ENCODE data around the gene IL22RA2.
A peak's percentile ranks its signal among the peaks of the same experiment; 100 is the strongest.

IL22RA2 gene

DNA sequence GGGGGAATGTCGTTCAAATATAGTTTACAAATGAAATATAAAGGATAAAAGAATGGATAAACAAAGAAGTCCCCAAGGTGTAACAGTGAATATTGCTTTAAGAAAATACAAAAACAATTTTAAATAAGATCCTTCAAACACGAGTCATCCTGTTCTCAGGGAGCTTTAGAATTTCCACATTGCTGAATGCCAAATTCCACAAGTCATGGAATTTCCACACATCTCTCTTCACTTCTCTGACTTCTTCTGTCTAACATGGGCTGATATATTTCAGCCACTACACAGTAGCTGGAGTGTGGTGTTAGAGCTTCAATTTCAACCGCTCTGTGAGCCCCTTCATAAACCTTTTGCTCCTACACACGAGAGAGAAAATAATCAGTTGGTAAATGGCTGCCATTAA, 28.0 kb downstream of the IL22RA2 start:
- Histone ChIP-seq H2BK120ac (ENCODE audit: low read depth, low read length) (no peak overlapping the region), H3K4me1 (ENCODE audit: control insufficient read depth in 2 of 2, insufficient read depth in 1 of 2, low read depth in 1 of 2, low read length in 2 of 2) (no peaks in the 10 kb centered on the region), H2BK12ac (ENCODE audit: low read length) (no peak overlapping the region), H4K91ac (ENCODE audit: low read depth, low read length, poor library complexity) (no peak overlapping the region), H3K4me2 (ENCODE audit: insufficient read depth, low read length, poor library complexity, severe bottlenecking) (no peak overlapping the region), H3K18ac (ENCODE audit: low read length) (no peak overlapping the region), H3K9ac (ENCODE audit: low read depth, low read length, poor library complexity) (no peak overlapping the region), H3K14ac (ENCODE audit: low read length) (no peak overlapping the region), H3K4ac (ENCODE audit: low read length) (no peak overlapping the region), H2BK5ac (ENCODE audit: low read length) (no peak overlapping the region), H3K4me3 (ENCODE audit: low read length in 2 of 2) (no peak overlapping the region), H3K9me3 (replicated peaks in 1 of 2; ENCODE audit: control insufficient read depth in 2 of 2, insufficient read depth in 1 of 2, low read depth in 1 of 2, low read length in 2 of 2) (no peaks in the 10 kb centered on the region), H3K36me3 (replicated peaks in 1 of 2; ENCODE audit: control insufficient read depth in 2 of 2, insufficient read depth in 2 of 2, low read length in 2 of 2) (no peaks in the 10 kb centered on the region), H2AFZ (ENCODE audit: low read length) (no peak overlapping the region), H2BK15ac (ENCODE audit: low read length) (no peak overlapping the region), H3K23ac (ENCODE audit: low read depth, low read length, poor library complexity) (no peak overlapping the region), H3K27me3 (ENCODE audit: control insufficient read depth in 3 of 3, insufficient read depth in 3 of 3, low read depth in 1 of 3, low read length in 3 of 3) (peaks cover 0 to 8% (median 0%) of the 10 kb centered on the region in 3 experiments), H2AK5ac (ENCODE audit: low read depth, low read length) (no peak overlapping the region), H4K8ac (ENCODE audit: low read depth, low read length) (no peak overlapping the region), H3K79me1 (ENCODE audit: low read depth, low read length) (no peaks in the 10 kb centered on the region), H3K27ac (replicated peaks; ENCODE audit: low read length) (no peak overlapping the region)
- no peak for DNase-seq (ENCODE audit: low spot score)
- WGBS, 2 donors (ENCODE audit: extremely low coverage in 2 of 2, insufficient read length in 2 of 2, insufficient replicate concordance in 1 of 2) = no CpG with 5 or more reads among the region's 4 CpGs

DNA sequence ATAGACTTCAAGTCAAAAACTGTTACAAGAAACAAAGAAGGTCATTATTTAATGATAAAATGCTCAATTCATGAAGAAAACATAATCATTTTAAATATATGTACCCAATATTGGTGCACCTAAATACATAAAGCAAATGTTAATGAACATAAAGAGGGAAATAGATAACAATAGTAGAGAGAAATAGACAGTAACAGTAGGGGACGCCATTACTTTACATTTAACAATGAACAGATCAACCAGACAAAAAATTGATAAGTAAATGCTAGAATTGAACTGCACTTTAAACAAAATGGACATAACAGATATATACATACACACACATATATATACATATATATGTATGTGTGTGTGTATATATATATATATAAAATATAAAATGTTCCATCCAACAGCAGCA, 37.4 kb downstream of the IL22RA2 start:
- no peaks in the 10 kb centered on the region for H3K79me1 ChIP-seq (ENCODE audit: low read depth, low read length)

GRCh38 chr6:137134483-137134882, 39.0 kb downstream of the IL22RA2 start:
- DNase-seq (ENCODE audit: low spot score) = no peak
- Histone ChIP-seq H3K4me3 (ENCODE audit: low read length in 2 of 2) (no peak overlapping the region), H2BK120ac (ENCODE audit: low read depth, low read length) (no peak overlapping the region), H3K79me1 (ENCODE audit: low read depth, low read length) (no peaks in the 10 kb centered on the region), H3K23ac (ENCODE audit: low read depth, low read length, poor library complexity) (no peak overlapping the region), H3K27me3 (ENCODE audit: control insufficient read depth in 3 of 3, insufficient read depth in 3 of 3, low read depth in 1 of 3, low read length in 3 of 3) (no peaks in the 10 kb centered on the region), H3K27ac (replicated peaks; ENCODE audit: low read length) (no peak overlapping the region), H2BK15ac (ENCODE audit: low read length) (no peak overlapping the region), H4K8ac (ENCODE audit: low read depth, low read length) (no peak overlapping the region), H3K4ac (ENCODE audit: low read length) (no peak overlapping the region), H2BK12ac (ENCODE audit: low read length) (no peak overlapping the region), H2BK5ac (ENCODE audit: low read length) (no peak overlapping the region), H3K36me3 (replicated peaks in 1 of 2; ENCODE audit: control insufficient read depth in 2 of 2, insufficient read depth in 2 of 2, low read length in 2 of 2) (no peaks in the 10 kb centered on the region), H3K9me3 (replicated peaks in 1 of 2; ENCODE audit: control insufficient read depth in 2 of 2, insufficient read depth in 1 of 2, low read depth in 1 of 2, low read length in 2 of 2) (peaks cover 4 to 9% of the 10 kb centered on the region in 2 donors), H3K4me2 (ENCODE audit: insufficient read depth, low read length, poor library complexity, severe bottlenecking) (no peak overlapping the region), H3K4me1 (ENCODE audit: control insufficient read depth in 2 of 2, insufficient read depth in 1 of 2, low read depth in 1 of 2, low read length in 2 of 2) (no peaks in the 10 kb centered on the region), H2AK5ac (ENCODE audit: low read depth, low read length) (no peak overlapping the region), H4K91ac (ENCODE audit: low read depth, low read length, poor library complexity) (no peak overlapping the region), H2AFZ (ENCODE audit: low read length) (no peak overlapping the region), H3K18ac (ENCODE audit: low read length) (no peak overlapping the region), H3K9ac (ENCODE audit: low read depth, low read length, poor library complexity) (no peak overlapping the region), H3K14ac (ENCODE audit: low read length) (no peak overlapping the region)
- WGBS, 2 donors (ENCODE audit: extremely low coverage in 2 of 2, insufficient read length in 2 of 2, insufficient replicate concordance in 1 of 2) = no CpG with 5 or more reads among the region's 1 CpG

More for the DNA sequence above, 37.4 kb downstream of the IL22RA2 start:
- no peak overlapping the region for H4K91ac ChIP-seq (ENCODE audit: low read depth, low read length, poor library complexity)
- H2AFZ ChIP-seq (ENCODE audit: low read length) = no peak overlapping the region
- H3K4me3 ChIP-seq (ENCODE audit: low read length in 2 of 2) = no peak overlapping the region
- H3K36me3 ChIP-seq (replicated peaks in 1 of 2; ENCODE audit: control insufficient read depth in 2 of 2, insufficient read depth in 2 of 2, low read length in 2 of 2) = no peaks in the 10 kb centered on the region
- H3K4ac ChIP-seq (ENCODE audit: low read length) = no peak overlapping the region
- DNase-seq (ENCODE audit: low spot score) = no peak
- no peak overlapping the region for H3K23ac ChIP-seq (ENCODE audit: low read depth, low read length, poor library complexity)
- no peak overlapping the region for H2AK5ac ChIP-seq (ENCODE audit: low read depth, low read length)
- H2BK12ac ChIP-seq (ENCODE audit: low read length) = no peak overlapping the region
- H3K9me3 ChIP-seq (replicated peaks in 1 of 2; ENCODE audit: control insufficient read depth in 2 of 2, insufficient read depth in 1 of 2, low read depth in 1 of 2, low read length in 2 of 2) = peaks cover 4 to 9% of the 10 kb centered on the region in 2 donors
- no peak overlapping the region for H3K9ac ChIP-seq (ENCODE audit: low read depth, low read length, poor library complexity)
- no peak overlapping the region for H2BK5ac ChIP-seq (ENCODE audit: low read length)
- no peak overlapping the region for H3K18ac ChIP-seq (ENCODE audit: low read length)
- H3K14ac ChIP-seq (ENCODE audit: low read length) = no peak overlapping the region
- no peak overlapping the region for H4K8ac ChIP-seq (ENCODE audit: low read depth, low read length)
- H3K4me2 ChIP-seq (ENCODE audit: insufficient read depth, low read length, poor library complexity, severe bottlenecking) = no peak overlapping the region
- H2BK120ac ChIP-seq (ENCODE audit: low read depth, low read length) = no peak overlapping the region
- H3K4me1 ChIP-seq (ENCODE audit: control insufficient read depth in 2 of 2, insufficient read depth in 1 of 2, low read depth in 1 of 2, low read length in 2 of 2) = no peaks in the 10 kb centered on the region
- H3K27ac ChIP-seq (replicated peaks; ENCODE audit: low read length) = no peak overlapping the region
- no peak overlapping the region for H2BK15ac ChIP-seq (ENCODE audit: low read length)
- no peaks in the 10 kb centered on the region for H3K27me3 ChIP-seq (ENCODE audit: control insufficient read depth in 3 of 3, insufficient read depth in 3 of 3, low read depth in 1 of 3, low read length in 3 of 3)
- WGBS, 2 donors (ENCODE audit: extremely low coverage in 2 of 2, insufficient read length in 2 of 2, insufficient replicate concordance in 1 of 2) = no CpG with 5 or more reads among the region's 1 CpG

GRCh38 chr6:137133122-137133521, 40.3 kb downstream of the IL22RA2 start:
- H4K91ac ChIP-seq (ENCODE audit: low read depth, low read length, poor library complexity) = no peak overlapping the region
- no peak overlapping the region for H2BK120ac ChIP-seq (ENCODE audit: low read depth, low read length)
- H3K23ac ChIP-seq (ENCODE audit: low read depth, low read length, poor library complexity) = no peak overlapping the region
- H3K9me3 ChIP-seq (replicated peaks in 1 of 2; ENCODE audit: control insufficient read depth in 2 of 2, insufficient read depth in 1 of 2, low read depth in 1 of 2, low read length in 2 of 2) = peaks cover 4 to 9% of the 10 kb centered on the region in 2 donors
- H3K27ac ChIP-seq (replicated peaks; ENCODE audit: low read length) = no peak overlapping the region
- H2BK5ac ChIP-seq (ENCODE audit: low read length) = no peak overlapping the region
- whole genome bisulfite sequencing, 2 donors (ENCODE audit: extremely low coverage in 2 of 2, insufficient read length in 2 of 2, insufficient replicate concordance in 1 of 2) = no CpG with 5 or more reads among the region's 3 CpGs
- no peaks in the 10 kb centered on the region for H3K36me3 ChIP-seq (replicated peaks in 1 of 2; ENCODE audit: control insufficient read depth in 2 of 2, insufficient read depth in 2 of 2, low read length in 2 of 2)
- no peak overlapping the region for H4K8ac ChIP-seq (ENCODE audit: low read depth, low read length)
- no peaks in the 10 kb centered on the region for H3K79me1 ChIP-seq (ENCODE audit: low read depth, low read length)
- H3K14ac ChIP-seq (ENCODE audit: low read length) = no peak overlapping the region
- peak overlapping the region in 1 of 2 donors; percentile 5 for H3K4me3 ChIP-seq (ENCODE audit: low read length in 2 of 2)
- H2BK15ac ChIP-seq (ENCODE audit: low read length) = peak overlapping the region; percentile 20
- H3K9ac ChIP-seq (ENCODE audit: low read depth, low read length, poor library complexity) = no peak overlapping the region
- H2AFZ ChIP-seq (ENCODE audit: low read length) = no peak overlapping the region
- H3K4ac ChIP-seq (ENCODE audit: low read length) = no peak overlapping the region
- H3K18ac ChIP-seq (ENCODE audit: low read length) = no peak overlapping the region
- no peaks in the 10 kb centered on the region for H3K27me3 ChIP-seq (ENCODE audit: control insufficient read depth in 3 of 3, insufficient read depth in 3 of 3, low read depth in 1 of 3, low read length in 3 of 3)
- DNase-seq (ENCODE audit: low spot score) = no peak
- H3K4me1 ChIP-seq (ENCODE audit: control insufficient read depth in 2 of 2, insufficient read depth in 1 of 2, low read depth in 1 of 2, low read length in 2 of 2) = no peaks in the 10 kb centered on the region
- H2BK12ac ChIP-seq (ENCODE audit: low read length) = no peak overlapping the region
- no peak overlapping the region for H3K4me2 ChIP-seq (ENCODE audit: insufficient read depth, low read length, poor library complexity, severe bottlenecking)
- no peak overlapping the region for H2AK5ac ChIP-seq (ENCODE audit: low read depth, low read length)
